HG03521 (cell line): Measurements from ENCODE around the gene AIPL1.

Experiments used
- ATAC-seq: cut with Tn5 transposase; IDR thresholded peaks from one replicate; pipeline ENCODE4 v1.9.1; 2021; ENCODE audit warnings: mild to moderate bottlenecking, moderate library complexity; ENCODE audit not compliant: unreplicated experiment

Gene AIPL1

DNA sequence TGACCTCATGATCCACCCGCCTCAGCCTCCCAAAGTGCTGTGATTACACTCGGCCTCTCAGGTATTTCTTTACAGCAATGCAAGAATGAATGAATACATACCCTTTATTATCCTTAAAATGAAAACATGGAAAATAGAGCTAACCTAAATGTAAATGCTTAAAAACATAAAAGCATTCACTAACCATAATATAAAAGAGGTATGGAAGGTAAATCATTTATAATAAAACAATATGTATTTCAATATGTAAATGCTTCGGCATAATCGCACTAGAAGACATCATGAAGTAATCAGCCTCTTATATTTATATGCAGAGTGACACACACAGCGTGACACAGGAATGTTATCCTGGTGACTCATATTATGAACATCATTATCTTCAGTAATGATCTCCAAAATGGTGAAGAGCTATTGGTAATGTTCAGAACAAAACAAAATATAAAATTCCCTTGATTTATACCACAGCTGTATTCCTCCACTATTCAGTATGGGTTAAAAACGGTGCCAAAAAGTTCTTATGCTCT is 53.9 kb downstream of the AIPL1 start:
- ATAC-seq = no peak

DNA sequence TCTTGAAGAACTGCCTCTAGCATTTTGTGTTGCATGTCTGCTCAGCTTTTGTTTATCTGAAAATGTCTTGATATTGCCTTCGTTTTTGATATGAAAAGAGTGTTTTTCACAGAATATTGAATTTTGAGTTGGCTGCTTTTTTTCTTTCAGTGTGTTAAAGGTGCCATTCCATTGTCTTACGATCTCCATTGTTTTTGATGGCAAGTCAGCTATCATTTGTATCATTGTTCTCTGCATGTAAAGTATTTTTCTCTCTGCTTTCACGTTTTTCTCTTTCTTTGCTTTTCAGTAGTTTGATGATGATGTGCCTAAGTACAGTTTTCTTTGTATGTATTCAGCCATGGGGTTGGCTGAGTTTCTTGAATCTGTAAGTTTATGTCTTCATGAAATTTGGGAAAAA is 57.0 kb downstream of the AIPL1 start:
- no peak for ATAC-seq

GRCh38 chr17:6376931-6377361 is 58.0 kb downstream of the AIPL1 start:
- ATAC-seq = no peak

- ATAC-seq = no peak
These were observed 60.1 kb downstream of the AIPL1 start for GRCh38 chr17:6374761-6375312.

DNA sequence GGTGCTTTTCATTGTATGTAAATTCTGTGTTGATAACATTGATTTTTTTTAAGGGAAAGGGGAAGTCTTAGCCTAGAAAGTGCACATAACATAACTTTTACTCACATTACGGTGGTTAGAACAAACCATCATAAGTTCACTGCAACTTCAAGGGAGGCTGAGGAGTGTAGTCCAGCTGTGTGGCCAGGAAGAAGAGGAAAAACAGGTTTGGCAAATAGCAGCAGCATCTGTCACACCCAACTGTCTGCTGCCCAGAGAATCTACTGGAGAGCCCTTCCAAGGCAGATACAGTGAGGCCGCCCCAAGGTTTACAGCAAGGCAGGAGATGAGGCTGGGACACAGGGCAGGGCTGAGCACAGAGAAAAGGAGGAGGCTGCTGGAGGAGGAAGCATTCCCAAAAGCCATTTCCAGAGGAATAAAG is 60.6 kb downstream of the AIPL1 start:
- no peak for ATAC-seq
